ENCODE results near the gene C11orf42. TPM values are rescaled to one million over a fixed set of nuclear protein-coding genes. Genes with fewer than 3 reads are reported as not detected.

The C11orf42 gene
- total RNA-seq (not detected), polyA plus RNA-seq (not detected)

- WGBS, result 97% methylated on average over 1 of the region's 1 CpG
- TF ChIP-seq MAX (IDR thresholded peaks at IDR 0.05) (no peak), JUND (IDR thresholded peaks at IDR 0.05) (no peak), SP1 (IDR thresholded peaks at IDR 0.05) (no peak), FOXA1 (IDR thresholded peaks at IDR 0.05) (no peak), ZBTB33 (IDR thresholded peaks at IDR 0.05) (no peak), CTCF (IDR thresholded peaks at IDR 0.05; ENCODE audit: low read depth, low read length, missing input control) (no peak), RXRA (IDR thresholded peaks at IDR 0.05) (no peak), YY1 (IDR thresholded peaks at IDR 0.05) (no peak), TAF1 (conservative IDR thresholded peaks at IDR 0.05) (no peak), HNF4G (IDR thresholded peaks at IDR 0.05) (no peak), HNF4A (conservative IDR thresholded peaks at IDR 0.05) (no peak), REST (IDR thresholded peaks at IDR 0.05) (no peak), GABPA (IDR thresholded peaks at IDR 0.05 in 1 of 2, conservative IDR thresholded peaks at IDR 0.05 in 1 of 2) (no peak), FOXA2 (IDR thresholded peaks at IDR 0.05) (no peak), EGR1 (IDR thresholded peaks at IDR 0.05; ENCODE audit: low read depth in 2 of 2) (no peak), RAD21 (IDR thresholded peaks at IDR 0.05) (no peak)
- no peaks in the 10 kb centered on the region for H3K4me1 ChIP-seq (ENCODE audit: control insufficient read depth in 4 of 4, insufficient read depth in 4 of 4, low read length in 3 of 4)
Observed at GRCh38 chr11:6205366-6205765, at the start of gene C11orf42. Gene C11orf42 (plus strand): TSS chr11:6205557. CDS start chr11:6205616, 59 bp downstream.

More at GRCh38 chr11:6205366-6205765, at the start of gene C11orf42:
- DNase-seq (ENCODE audit: low spot score), result no peak
- Histone ChIP-seq H3K27ac (ENCODE audit: low read depth in 1 of 2, low read length in 2 of 2) (no peak within 1 kb of the TSS), H3K4me3 (ENCODE audit: low read depth in 1 of 3, low read length in 3 of 3) (no peak within 1 kb of the TSS), H3K36me3 (ENCODE audit: control insufficient read depth in 4 of 4, insufficient read depth in 3 of 4, low read depth in 1 of 4, low read length in 3 of 4) (peaks cover 6 to 51% (median 29%) of the 10 kb centered on the region in 4 donors), H3K9me3 (ENCODE audit: control insufficient read depth in 4 of 4, low read length in 3 of 4) (no peaks in the 10 kb centered on the region), H3K9ac (ENCODE audit: low read depth in 1 of 2, low read length in 2 of 2) (no peak within 1 kb of the TSS), H3K27me3 (ENCODE audit: control insufficient read depth in 4 of 4, insufficient read depth in 4 of 4, low read length in 3 of 4) (no peaks in the 10 kb centered on the region)
